ENCODE results near the gene POLR3A.

DNA sequence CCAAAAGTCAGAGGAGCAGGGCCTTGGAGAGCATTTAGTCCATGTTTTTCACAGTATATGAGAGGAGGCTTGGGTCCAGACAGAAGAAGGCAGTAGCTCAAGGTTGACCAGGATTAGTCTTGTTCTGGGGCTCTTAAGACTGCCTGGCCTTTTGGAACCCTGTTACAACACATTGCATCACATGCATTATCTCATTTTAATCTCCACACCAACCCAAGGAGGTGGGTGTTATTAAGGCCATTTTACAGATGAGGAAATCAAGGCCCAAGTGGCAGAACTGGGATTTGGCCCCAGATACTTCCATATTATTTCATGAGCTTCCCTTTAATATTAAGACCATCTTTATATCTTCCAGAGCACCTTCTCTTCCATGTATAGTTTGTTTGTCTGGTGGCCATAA lies 43.2 kb upstream of the POLR3A start:
- TF ChIP-seq POLR2A (IDR thresholded peaks at IDR 0.05) (no peak), CTCF (IDR thresholded peaks at IDR 0.05) (no peak)

Data from esophagus squamous epithelium (tissue), 4 donors.